GM12878 (cell line): ENCODE data around the gene VARS2. TPM values are rescaled to one million over a fixed set of nuclear protein-coding genes. Genes with fewer than 3 reads are reported as not detected.

ENCODE experiments used
- microRNA-seq: library from miRNA; unstranded; fragments of <30 nt; microRNA quantifications from one replicate; pipeline ENCODE4, GENCODE V29; 2018
- polyA plus RNA-seq, 11 experiments: library from polyadenylated mRNA; depleted of rRNA in 4 of 11; unstranded in 6 of 11; stranded (reverse) in 5 of 11; fragments of >200 nt; fragmentation: Nextera tagmentation in 4 of 11; fragmentation: Illumina TruSeq in 1 of 11; extraction: Ambion mirVana in 4 of 11; extraction: Trizol in 1 of 11; gene quantifications; 1 replicate in 1 of 11; 2 replicates in 10 of 11; pipeline versions ENCODE4 v1.2.1 to v1.2.3, GENCODE V29; 2011 to 2016; ENCODE audit warnings: inconsistent platforms in 2 of 11, missing spikeins in 2 of 11, low read depth in 1 of 11
- small RNA-seq: library from RNA; depleted of rRNA; stranded (forward); fragments of <200 nt; gene quantifications from one replicate; pipeline ENCODE3, GENCODE V24; 2014
- total RNA-seq, 4 experiments: library from RNA; depleted of rRNA in 3 of 4; stranded (reverse); fragments of >200 nt in 3 of 4; fragmentation: Illumina TruSeq in 1 of 4; extraction: Trizol in 1 of 4; gene quantifications; 2 replicates each; pipeline versions ENCODE4 v1.2.1 to v1.2.3, GENCODE V29; 2013 to 2021

Gene VARS2
- total and polyA plus RNA-seq, 10 of the 15 experiments (the other 5 are each of a cell fraction or from before 2014, with no cell fraction given) = 3.8 to 70.7 (median 49.1) TPM

Small RNAs within 50 kb of the gene (microRNA-seq; reads per million reads assigned to microRNA genes)
- gene MIR4640 = 3.0 reads per million, percentile 15 among the genes with 10 or more reads in this experiment

Small RNAs within 50 kb of the gene (small RNA-seq; reads per million reads assigned to genes)
- gene RF00019 = not detected

Other genes starting within 250 kb of the VARS2 start
Only the 7 nearest of the 19 such genes appear.
- gene IER3, start 169.7 kb upstream of the VARS2 start, total RNA-seq (2014; rRNA removed) = 67.2 and 71.6 TPM in 2 replicates
- gene IER3, start 169.7 kb upstream of the VARS2 start, total RNA-seq (2014; rRNA removed; fragmentation: Illumina TruSeq; extraction: Trizol) = 42.0 and 43.2 TPM in 2 replicates
- gene IER3, start 169.7 kb upstream of the VARS2 start, total RNA-seq (2021) = 65.8 and 80.7 TPM in 2 replicates
- gene IER3, start 169.7 kb upstream of the VARS2 start, polyA plus RNA-seq (2011; rRNA removed) = 100 and 104 TPM in 2 replicates
- gene IER3, start 169.7 kb upstream of the VARS2 start, polyA plus RNA-seq (2014; fragmentation: Illumina TruSeq; extraction: Trizol) = 8.3 and 22.5 TPM in 2 replicates
- gene IER3, start 169.7 kb upstream of the VARS2 start, polyA plus RNA-seq (2014; fragmentation: Nextera tagmentation; extraction: Ambion mirVana) = 1 to 10 TPM; 1.9 to 7.3 TPM
- 63.8 and 71.6 TPM in 2 replicates for gene IER3, start 169.7 kb upstream of the VARS2 start, polyA plus RNA-seq (2014; rRNA removed)
- gene IER3, start 169.7 kb upstream of the VARS2 start, polyA plus RNA-seq (2016; fragmentation: Nextera tagmentation; extraction: Ambion mirVana) = 10 to 100 TPM; 16.1 to 19.5 TPM
- gene DDR1, start 29.7 kb upstream of the VARS2 start, total RNA-seq (2014; rRNA removed) = 17.9 and 18.3 TPM in 2 replicates
- gene DDR1, start 29.7 kb upstream of the VARS2 start, total RNA-seq (2014; rRNA removed; fragmentation: Illumina TruSeq; extraction: Trizol) = 11.2 and 11.6 TPM in 2 replicates
- gene DDR1, start 29.7 kb upstream of the VARS2 start, total RNA-seq (2021) = 39.0 and 39.9 TPM in 2 replicates
- 19.2 and 27.8 TPM in 2 replicates for gene DDR1, start 29.7 kb upstream of the VARS2 start, polyA plus RNA-seq (2011; rRNA removed)
- 8.0 and 12.2 TPM in 2 replicates for gene DDR1, start 29.7 kb upstream of the VARS2 start, polyA plus RNA-seq (2014; fragmentation: Illumina TruSeq; extraction: Trizol)
- 1 to 10 TPM; 1.1 to 2.2 TPM for gene DDR1, start 29.7 kb upstream of the VARS2 start, polyA plus RNA-seq (2014; fragmentation: Nextera tagmentation; extraction: Ambion mirVana)
- gene DDR1, start 29.7 kb upstream of the VARS2 start, polyA plus RNA-seq (2014; rRNA removed) = 21.5 and 23.0 TPM in 2 replicates
- gene DDR1, start 29.7 kb upstream of the VARS2 start, polyA plus RNA-seq (2016; fragmentation: Nextera tagmentation; extraction: Ambion mirVana) = 1 to 10 TPM; 8.9 to 9.1 TPM
- 16.8 and 17.3 TPM in 2 replicates for gene GTF2H4, start 6.0 kb upstream of the VARS2 start, total RNA-seq (2014; rRNA removed)
- gene GTF2H4, start 6.0 kb upstream of the VARS2 start, total RNA-seq (2014; rRNA removed; fragmentation: Illumina TruSeq; extraction: Trizol) = 20.4 and 24.2 TPM in 2 replicates
- 43.4 and 43.8 TPM in 2 replicates for gene GTF2H4, start 6.0 kb upstream of the VARS2 start, total RNA-seq (2021)
- gene GTF2H4, start 6.0 kb upstream of the VARS2 start, polyA plus RNA-seq (2011; rRNA removed) = 20.8 and 43.4 TPM in 2 replicates
- gene GTF2H4, start 6.0 kb upstream of the VARS2 start, polyA plus RNA-seq (2014; fragmentation: Illumina TruSeq; extraction: Trizol) = 39.5 and 40.3 TPM in 2 replicates
- gene GTF2H4, start 6.0 kb upstream of the VARS2 start, polyA plus RNA-seq (2014; fragmentation: Nextera tagmentation; extraction: Ambion mirVana) = 1 to 10 TPM; 1.1 to 2.2 TPM
- gene GTF2H4, start 6.0 kb upstream of the VARS2 start, polyA plus RNA-seq (2014; rRNA removed) = 41.0 and 55.8 TPM in 2 replicates
- 10 to 100 TPM in 1 of 2 experiments, 1 to 10 TPM in 1; 9.2 to 12.4 TPM for gene GTF2H4, start 6.0 kb upstream of the VARS2 start, polyA plus RNA-seq (2016; fragmentation: Nextera tagmentation; extraction: Ambion mirVana)
- 0.38 TPM in 1 of 2 replicates, not detected in the other for gene SFTA2, start 17.9 kb downstream of the VARS2 start, total RNA-seq (2014; rRNA removed)
- gene SFTA2, start 17.9 kb downstream of the VARS2 start, total RNA-seq (2014; rRNA removed; fragmentation: Illumina TruSeq; extraction: Trizol) = 0.36 TPM in 1 of 2 replicates, not detected in the other
- 0.92 and 0.93 TPM in 2 replicates for gene SFTA2, start 17.9 kb downstream of the VARS2 start, total RNA-seq (2021)
- gene SFTA2, start 17.9 kb downstream of the VARS2 start, polyA plus RNA-seq (2011; rRNA removed) = not detected in 2 replicates
- 0.26 TPM in 1 of 2 replicates, not detected in the other for gene SFTA2, start 17.9 kb downstream of the VARS2 start, polyA plus RNA-seq (2014; fragmentation: Illumina TruSeq; extraction: Trizol)
- under 1 TPM; 0.31 to 0.53 TPM for gene SFTA2, start 17.9 kb downstream of the VARS2 start, polyA plus RNA-seq (2014; fragmentation: Nextera tagmentation; extraction: Ambion mirVana)
- 0.27 TPM in 1 of 2 replicates, not detected in the other for gene SFTA2, start 17.9 kb downstream of the VARS2 start, polyA plus RNA-seq (2014; rRNA removed)
- gene SFTA2, start 17.9 kb downstream of the VARS2 start, polyA plus RNA-seq (2016; fragmentation: Nextera tagmentation; extraction: Ambion mirVana) = under 1 TPM in 1 of 2 experiments, not detected in 1; 0.15 TPM
- 0.68 and 0.76 TPM in 2 replicates for gene MUCL3, start 26.7 kb downstream of the VARS2 start, total RNA-seq (2014; rRNA removed)
- 0.54 and 0.64 TPM in 2 replicates for gene MUCL3, start 26.7 kb downstream of the VARS2 start, total RNA-seq (2014; rRNA removed; fragmentation: Illumina TruSeq; extraction: Trizol)
- gene MUCL3, start 26.7 kb downstream of the VARS2 start, total RNA-seq (2021) = 0.28 and 0.48 TPM in 2 replicates
- 0.03 TPM in 2 replicates for gene MUCL3, start 26.7 kb downstream of the VARS2 start, polyA plus RNA-seq (2011; rRNA removed)
- gene MUCL3, start 26.7 kb downstream of the VARS2 start, polyA plus RNA-seq (2014; fragmentation: Illumina TruSeq; extraction: Trizol) = 0.73 and 1.4 TPM in 2 replicates
- gene MUCL3, start 26.7 kb downstream of the VARS2 start, polyA plus RNA-seq (2014; fragmentation: Nextera tagmentation; extraction: Ambion mirVana) = 1 to 10 TPM; 1.2 to 1.4 TPM
- 0.79 and 0.83 TPM in 2 replicates for gene MUCL3, start 26.7 kb downstream of the VARS2 start, polyA plus RNA-seq (2014; rRNA removed)
- gene MUCL3, start 26.7 kb downstream of the VARS2 start, polyA plus RNA-seq (2016; fragmentation: Nextera tagmentation; extraction: Ambion mirVana) = under 1 TPM; 0.04 to 0.08 TPM
- not detected in 2 replicates for gene MUC21, start 69.5 kb downstream of the VARS2 start, total RNA-seq (2014; rRNA removed)
- not detected in 2 replicates for gene MUC21, start 69.5 kb downstream of the VARS2 start, total RNA-seq (2014; rRNA removed; fragmentation: Illumina TruSeq; extraction: Trizol)
- not detected in 2 replicates for gene MUC21, start 69.5 kb downstream of the VARS2 start, total RNA-seq (2021)
- not detected in 2 replicates for gene MUC21, start 69.5 kb downstream of the VARS2 start, polyA plus RNA-seq (2011; rRNA removed)
- not detected in 2 replicates for gene MUC21, start 69.5 kb downstream of the VARS2 start, polyA plus RNA-seq (2014; fragmentation: Illumina TruSeq; extraction: Trizol)
- under 1 TPM in 1 of 2 experiments, not detected in 1; 0.02 TPM for gene MUC21, start 69.5 kb downstream of the VARS2 start, polyA plus RNA-seq (2014; fragmentation: Nextera tagmentation; extraction: Ambion mirVana)
- not detected in 2 replicates for gene MUC21, start 69.5 kb downstream of the VARS2 start, polyA plus RNA-seq (2014; rRNA removed)
- not detected for gene MUC21, start 69.5 kb downstream of the VARS2 start, polyA plus RNA-seq (2016; fragmentation: Nextera tagmentation; extraction: Ambion mirVana)
- gene MUC22, start 96.2 kb downstream of the VARS2 start, total RNA-seq (2014; rRNA removed) = under 0.01 TPM in 2 replicates
- gene MUC22, start 96.2 kb downstream of the VARS2 start, total RNA-seq (2014; rRNA removed; fragmentation: Illumina TruSeq; extraction: Trizol) = 0.09 TPM in 1 of 2 replicates, not detected in the other
- 0.03 TPM in 1 of 2 replicates, not detected in the other for gene MUC22, start 96.2 kb downstream of the VARS2 start, total RNA-seq (2021)
- not detected in 2 replicates for gene MUC22, start 96.2 kb downstream of the VARS2 start, polyA plus RNA-seq (2011; rRNA removed)
- 0.06 TPM in 2 replicates for gene MUC22, start 96.2 kb downstream of the VARS2 start, polyA plus RNA-seq (2014; fragmentation: Illumina TruSeq; extraction: Trizol)
- gene MUC22, start 96.2 kb downstream of the VARS2 start, polyA plus RNA-seq (2014; fragmentation: Nextera tagmentation; extraction: Ambion mirVana) = under 1 TPM in 1 of 2 experiments, not detected in 1; 0.06 TPM
- 0.01 and 0.03 TPM in 2 replicates for gene MUC22, start 96.2 kb downstream of the VARS2 start, polyA plus RNA-seq (2014; rRNA removed)
- not detected for gene MUC22, start 96.2 kb downstream of the VARS2 start, polyA plus RNA-seq (2016; fragmentation: Nextera tagmentation; extraction: Ambion mirVana)